NCI-H526 (cell line): ENCODE results near the gene PRKAG3.
"Not testable (repeated sequence)": the region's sequence is repeated elsewhere in the genome, so short reads cannot be mapped to it uniquely, and the experiment has no call there.

ENCODE experiments used
- DNase-seq, 2 experiments: peaks; one replicate each; lab custom pipeline; 2025; lab: John Stamatoyannopoulos, UW

The PRKAG3 gene

GRCh38 chr2:218863021-218863520 lies 31.5 kb upstream of the PRKAG3 start:
- DNase-seq = no peak

- no peak for DNase-seq
Measured at GRCh38 chr2:218861645-218862318, 30.2 kb upstream of the PRKAG3 start.

DNA sequence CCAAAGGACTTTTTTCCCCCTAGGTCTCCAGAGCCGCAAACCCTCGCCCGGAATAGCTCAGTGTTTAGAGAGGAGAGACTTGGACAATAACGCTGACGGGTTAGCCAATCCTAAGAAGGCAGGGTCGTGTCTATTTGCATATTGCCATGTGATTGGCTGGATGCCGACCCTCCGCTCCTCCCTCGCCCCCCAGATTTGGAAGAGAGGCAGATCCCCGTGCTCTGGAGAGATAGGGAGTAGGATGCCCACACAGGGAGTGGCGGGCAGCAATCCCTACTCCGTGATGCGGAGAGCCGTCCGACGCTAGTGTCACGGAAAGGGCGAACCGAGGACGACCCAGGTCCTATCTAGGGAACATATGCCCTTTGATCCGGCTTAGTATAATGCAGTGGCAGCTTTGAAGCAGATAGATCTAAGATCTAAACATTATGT lies 29.4 kb upstream of the PRKAG3 start:
- DNase-seq = peak; percentile 85 to 91

DNA sequence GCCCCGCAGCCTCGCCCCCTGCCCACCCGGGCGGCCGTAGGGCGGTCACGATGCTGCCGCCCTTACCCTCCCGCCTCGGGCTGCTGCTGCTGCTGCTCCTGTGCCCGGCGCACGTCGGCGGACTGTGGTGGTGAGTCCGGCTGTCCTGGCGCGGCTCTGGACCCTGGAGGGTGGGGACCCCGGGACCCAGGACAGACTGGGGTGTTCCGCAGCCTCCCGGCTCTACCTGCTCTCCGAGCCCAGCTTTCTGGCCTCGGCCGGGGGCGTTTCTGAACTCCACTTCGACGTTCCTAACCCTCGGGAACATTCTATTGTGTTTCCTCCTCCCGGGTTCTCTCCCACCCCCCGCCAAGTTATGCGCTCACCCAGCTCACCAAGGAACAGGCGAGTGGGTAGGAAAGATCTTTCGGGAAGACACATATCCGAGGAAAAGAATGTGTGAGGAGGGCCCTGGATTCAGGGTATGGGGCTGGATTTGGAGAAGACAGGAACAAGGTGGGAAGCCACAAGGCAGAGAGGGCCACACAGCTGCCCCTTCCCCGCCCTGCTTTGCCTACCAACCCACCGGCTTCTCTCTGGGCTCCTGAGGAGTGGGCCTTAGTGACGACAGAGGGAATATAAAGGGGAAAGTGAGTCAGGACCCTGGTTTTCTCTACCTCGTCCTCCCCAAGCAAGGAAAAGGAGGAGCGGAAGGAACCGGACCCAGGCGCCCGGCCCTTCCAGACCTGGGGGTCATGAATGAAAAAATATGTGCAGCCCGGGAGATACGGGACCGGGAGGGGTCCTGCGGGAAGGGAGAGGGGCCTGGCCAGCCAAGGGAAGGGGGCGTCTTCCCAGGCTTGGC lies 28.6 kb upstream of the PRKAG3 start:
- DNase-seq = peak in 1 of 2 experiments; percentile 8

DNA sequence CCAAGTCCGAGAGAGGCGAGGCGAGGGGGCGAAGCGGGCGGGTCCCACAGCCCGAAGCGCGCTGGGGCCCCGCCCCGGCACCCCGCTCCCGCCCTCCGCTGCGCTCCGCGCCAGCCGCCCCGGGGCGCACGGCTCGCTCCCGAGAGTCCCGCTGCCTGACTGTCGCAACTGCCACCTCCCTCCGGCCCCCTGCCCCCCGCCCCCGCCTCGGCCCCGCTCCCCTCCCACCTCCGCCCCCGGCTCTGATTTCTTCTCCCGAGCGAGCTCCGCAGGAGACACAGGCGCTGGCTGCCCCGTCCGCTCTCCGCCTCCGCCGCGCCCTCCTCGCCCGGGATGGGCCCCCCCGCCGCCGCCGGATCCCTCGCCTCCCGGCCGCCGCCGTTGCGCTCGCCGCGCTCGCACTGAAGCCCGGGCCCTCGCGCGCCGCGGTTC lies 28.0 kb upstream of the PRKAG3 start, which contains the start of gene WNT6:
Gene WNT6, plus strand, starts transcription at position 250 of the 432 bp plus-strand sequence. CDS start 233 bp downstream, outside the sequence.
- DNase-seq = no peak

- no peak for DNase-seq
Measured at GRCh38 chr2:218858671-218859555, 27.3 kb upstream of the PRKAG3 start.

DNA sequence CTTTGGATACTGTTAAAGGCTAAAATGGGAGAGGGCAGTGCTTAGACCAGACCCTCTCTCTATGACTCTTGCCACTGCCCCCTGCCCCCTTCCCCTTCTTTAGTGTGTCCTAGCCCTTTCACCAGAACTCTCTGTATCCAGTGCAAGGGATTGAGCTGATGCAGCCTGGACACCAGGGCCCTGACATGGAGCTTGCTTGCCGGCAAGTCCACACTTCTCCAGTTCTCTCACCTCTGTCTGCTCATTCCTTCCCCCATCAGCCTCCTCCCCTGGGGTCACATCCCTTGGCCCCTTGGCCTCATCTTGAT lies 26.5 kb upstream of the PRKAG3 start:
- DNase-seq = no peak

DNA sequence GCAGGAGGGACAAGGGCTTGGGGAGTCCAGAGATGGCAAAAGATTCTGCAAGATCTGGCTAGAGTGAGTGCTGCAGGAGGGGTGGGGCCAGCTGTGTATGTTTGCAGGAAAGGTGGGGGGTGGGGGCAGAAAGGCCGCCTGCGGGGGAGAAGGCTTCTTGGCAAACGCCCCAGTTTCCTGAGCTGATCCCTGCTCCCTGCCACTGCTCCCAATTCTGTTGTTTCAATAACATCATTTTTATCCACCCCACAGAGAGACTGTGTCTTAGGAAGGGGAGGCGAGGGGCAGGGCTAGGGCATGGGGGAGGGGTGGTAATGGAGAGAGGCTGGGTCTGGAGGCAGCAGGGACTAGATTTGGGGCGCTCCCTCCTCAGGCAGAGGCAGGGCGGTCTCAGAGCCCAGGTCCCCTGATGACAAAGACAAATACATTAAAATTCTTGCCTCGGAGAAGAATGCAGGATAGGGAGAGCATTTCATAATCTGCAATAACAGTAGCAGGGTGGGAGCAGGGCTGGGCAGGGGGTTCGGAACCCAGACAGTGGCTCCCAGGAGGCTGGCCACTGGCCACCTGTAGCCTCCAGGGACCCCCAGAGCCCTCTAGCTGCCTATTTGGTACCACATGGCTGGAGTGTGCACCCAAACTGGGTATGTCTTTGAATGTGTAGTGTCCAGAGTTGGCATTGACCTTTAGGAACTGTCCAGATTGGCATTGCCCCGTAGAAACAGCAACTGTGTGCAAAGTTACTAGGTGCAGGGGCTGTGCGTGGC lies 26.0 kb upstream of the PRKAG3 start:
- DNase-seq = no peak

DNA sequence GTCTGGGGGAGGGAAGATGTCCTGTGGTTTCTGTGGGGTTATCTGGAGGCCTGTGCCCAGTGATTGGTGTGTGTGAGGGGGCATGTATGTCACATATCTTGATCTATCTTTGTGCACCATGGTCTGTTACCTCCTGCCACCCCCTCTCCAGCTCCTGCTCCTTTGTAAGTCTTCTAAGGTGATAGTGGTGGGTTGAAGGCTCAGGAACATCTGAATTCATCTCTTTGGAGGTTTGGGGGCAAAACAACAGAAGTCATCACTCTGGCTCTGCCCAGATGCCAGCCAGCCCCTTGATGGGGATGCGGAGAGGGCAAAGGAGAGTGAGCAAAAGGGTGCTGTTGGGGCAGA lies 25.3 kb upstream of the PRKAG3 start:
- DNase-seq = no peak

DNA sequence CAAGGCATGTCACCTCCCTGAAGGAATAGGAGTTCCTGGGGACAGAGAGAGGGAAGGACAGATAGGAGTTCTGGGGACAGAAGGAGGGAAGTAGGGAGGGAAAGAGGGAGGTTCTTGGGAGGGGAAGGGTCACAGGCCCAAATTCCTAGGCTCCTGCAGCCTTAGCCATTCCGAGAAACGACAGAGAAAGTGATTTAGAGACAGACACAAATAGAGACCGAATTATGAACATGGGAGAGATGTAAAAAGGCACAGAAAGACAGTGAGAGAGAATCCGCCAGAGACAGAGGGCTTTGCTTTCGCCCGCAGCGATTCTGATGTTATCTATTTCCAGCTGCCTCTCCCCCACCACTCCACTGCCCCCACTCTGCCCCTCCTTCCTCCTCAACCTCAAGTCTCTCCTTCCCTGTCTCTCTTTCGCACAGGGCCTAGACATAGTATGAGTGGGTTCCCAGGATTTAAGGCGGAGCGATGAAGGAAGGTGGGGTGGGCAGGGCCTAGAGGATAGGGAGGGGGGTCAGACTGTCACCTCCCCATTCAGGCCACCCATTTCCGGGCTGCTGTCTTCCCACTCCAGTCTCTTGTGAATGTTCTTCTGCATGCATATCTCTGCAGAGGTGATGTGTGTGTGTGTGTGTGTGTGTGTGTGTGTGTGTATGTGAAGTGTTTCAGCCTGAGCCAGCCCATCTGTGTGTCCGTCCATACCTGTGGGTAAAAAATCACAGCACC lies 24.7 kb upstream of the PRKAG3 start:
- no peak for DNase-seq

DNA sequence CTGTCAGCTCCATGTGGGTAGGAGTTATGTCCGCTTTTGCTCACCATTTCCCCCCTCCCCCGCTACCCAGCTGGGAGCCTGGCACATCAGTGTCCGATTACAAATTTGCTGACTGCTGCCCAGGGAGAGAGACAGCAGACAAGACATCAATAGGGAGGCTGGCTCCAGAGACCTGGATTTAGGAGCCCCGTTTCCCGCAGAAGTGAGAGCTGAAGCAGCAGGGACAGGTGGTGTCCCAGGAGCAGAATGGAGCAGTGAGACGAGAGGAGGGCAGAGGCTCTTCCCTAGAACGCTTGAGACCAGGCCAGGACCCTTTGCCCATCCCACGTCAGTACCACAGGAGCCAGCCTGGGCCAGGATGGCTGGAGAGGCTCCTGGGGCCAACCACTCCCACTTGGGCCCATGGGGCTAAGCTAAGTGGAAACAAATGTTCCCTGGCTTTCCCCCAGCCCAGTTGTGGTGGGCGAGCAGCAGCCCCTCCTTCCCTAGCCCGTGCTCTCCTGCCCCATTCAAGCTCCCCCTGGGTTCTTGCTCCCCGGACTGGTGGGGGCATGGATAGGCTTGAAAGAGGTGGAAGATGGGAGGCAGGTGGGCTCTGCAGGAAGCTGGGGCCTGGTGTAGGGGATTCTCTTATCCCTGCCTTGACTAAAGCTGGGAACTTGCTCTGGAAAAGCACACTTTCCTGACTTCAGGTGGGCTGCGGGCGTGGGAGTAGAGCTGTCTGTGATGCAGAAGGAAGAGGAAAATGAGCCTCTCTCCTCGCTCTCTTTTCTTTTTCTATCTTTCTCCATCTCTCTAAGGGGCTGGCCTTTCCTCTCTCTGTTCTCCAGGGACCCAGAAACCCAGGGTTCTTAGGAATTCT lies 23.9 kb upstream of the PRKAG3 start:
- DNase-seq = no peak

DNA sequence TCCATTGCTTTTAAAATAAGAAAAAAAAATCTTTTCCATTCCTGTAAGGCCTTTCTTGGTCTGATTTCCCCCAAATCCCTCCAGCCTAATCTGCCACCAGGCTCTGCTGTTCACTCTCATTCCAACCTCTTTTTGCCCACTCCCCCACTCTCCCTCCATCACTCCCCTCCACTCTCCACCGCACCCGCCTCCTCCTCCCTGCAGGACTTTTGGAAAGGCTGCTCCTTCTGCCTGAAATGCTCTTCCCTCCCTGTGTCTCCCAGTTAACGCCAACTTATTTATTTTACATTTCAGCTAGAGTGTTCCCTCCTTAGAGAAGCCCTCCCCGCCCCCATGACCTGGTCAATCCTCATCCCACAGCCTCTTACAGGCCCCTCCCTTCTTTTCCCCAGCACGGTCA lies 23.3 kb upstream of the PRKAG3 start:
- DNase-seq = no peak

- no peak for DNase-seq
Measured at GRCh38 chr2:218853766-218854165, 22.2 kb upstream of the PRKAG3 start.

DNA sequence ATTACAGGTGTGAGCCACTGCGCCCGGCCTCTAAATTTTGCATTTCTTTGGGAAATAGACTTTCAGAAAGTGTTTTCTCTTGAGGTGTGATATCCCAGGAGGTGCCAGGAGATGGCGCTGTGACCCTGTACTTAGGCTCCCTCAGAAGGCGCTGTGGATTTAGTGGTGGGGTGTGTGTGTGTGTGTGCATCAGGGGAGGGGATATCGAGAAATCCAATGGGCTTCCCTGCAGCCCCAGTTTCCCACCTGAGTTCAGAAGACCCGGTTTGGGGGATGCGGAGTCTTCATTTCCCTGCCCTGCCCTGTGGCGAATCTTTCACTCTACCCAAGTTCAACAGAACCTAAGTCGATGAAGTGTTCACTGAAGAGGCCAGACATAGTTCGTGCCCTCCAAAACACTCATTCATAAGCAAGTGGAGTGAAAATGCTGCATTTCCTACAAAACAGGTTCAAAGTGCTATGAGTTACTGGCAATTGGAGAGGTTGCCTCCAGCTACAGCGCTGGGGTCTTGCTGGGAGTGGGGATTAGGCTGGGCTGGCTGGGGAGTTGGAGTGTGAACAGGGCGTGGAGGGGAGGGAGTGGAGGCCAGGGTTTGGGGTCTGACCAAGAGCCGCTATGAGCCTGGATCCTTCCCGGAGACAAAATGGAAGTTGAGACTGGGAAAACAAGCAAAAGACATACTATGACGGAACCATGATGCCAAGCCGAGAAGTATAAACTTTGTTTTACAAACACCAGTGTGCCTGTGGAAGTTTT lies 21.5 kb upstream of the PRKAG3 start:
- DNase-seq = peak; percentile 29 to 75

- no peak for DNase-seq
Measured at GRCh38 chr2:218851286-218851685, 19.7 kb upstream of the PRKAG3 start.

DNA sequence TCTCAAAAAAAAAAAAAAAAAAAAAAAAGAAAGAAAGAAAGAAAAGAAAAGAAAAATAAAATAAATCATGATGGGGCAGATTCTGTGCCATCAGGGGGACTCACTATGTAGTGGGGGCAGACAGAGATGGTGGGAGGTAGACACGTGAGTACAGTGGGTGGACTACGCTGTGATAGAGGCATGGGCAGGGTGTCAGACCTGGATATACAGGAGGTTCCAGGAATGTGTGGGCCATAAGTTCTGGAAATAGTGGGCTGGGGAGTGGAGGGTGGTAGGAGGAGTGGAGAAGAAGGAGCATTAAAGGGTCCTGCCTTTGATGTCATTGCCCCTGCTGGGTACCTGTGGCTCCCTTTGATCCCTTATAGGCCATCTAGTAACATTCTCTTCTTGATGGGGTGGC lies 19.2 kb upstream of the PRKAG3 start:
- no peak for DNase-seq

GRCh38 chr2:218849721-218850120 lies 18.1 kb upstream of the PRKAG3 start:
- no peak for DNase-seq

GRCh38 chr2:218846963-218847362 lies 15.4 kb upstream of the PRKAG3 start:
- not testable (repeated sequence) for DNase-seq

DNA sequence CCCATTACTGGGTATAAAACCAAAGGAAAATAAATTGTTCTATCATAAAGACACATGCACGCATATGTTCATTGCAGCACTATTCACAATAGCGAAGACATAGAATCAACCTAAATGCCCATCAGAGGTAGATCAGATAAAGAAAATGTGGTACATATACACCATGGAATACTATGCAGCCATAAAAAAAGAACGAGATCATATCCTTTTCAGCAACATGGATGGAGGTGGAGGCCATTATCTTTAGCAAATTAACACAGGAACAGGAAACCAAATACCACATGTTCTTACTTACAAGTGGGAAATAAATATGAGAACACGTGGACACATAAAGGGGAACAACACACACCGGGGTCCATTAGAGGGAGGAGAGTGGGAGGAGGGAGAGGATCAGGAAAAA lies 12.7 kb upstream of the PRKAG3 start:
- not testable (repeated sequence) for DNase-seq
